ENCODE measurements around the gene GP1BA. TPM values are rescaled to one million over a fixed set of nuclear protein-coding genes. Genes with fewer than 3 reads are reported as not detected.
"Not testable (repeated sequence)": the region's sequence is repeated elsewhere in the genome, so short reads cannot be mapped to it uniquely, and the experiment has no call there.

GP1BA gene
- total RNA-seq, 1 experiment from 2014 or later = not detected

- H3K4me3 ChIP-seq = no peak overlapping the region
- CTCF ChIA-PET = interaction anchor here (0.7 kb wide), 1 partner anchor 672 kb away, joined by 7 read pairs; no protein-coding TSS in a partner anchor
- H3K27ac ChIP-seq = no peak overlapping the region
- no peaks in the 10 kb centered on the region for H4K20me1 ChIP-seq (ENCODE audit: insufficient read depth)
- no peaks in the 10 kb centered on the region for H3K79me2 ChIP-seq (ENCODE audit: low read depth)
- H3K27me3 ChIP-seq (ENCODE audit: insufficient read depth, low read depth) = no peaks in the 10 kb centered on the region
- no peaks in the 10 kb centered on the region for H3K4me1 ChIP-seq (replicated peaks; ENCODE audit: insufficient read depth)
- no peaks in the 10 kb centered on the region for H3K9me2 ChIP-seq (ENCODE audit: insufficient read depth)
- BruUV-seq (replicated peaks) = no TSS peak
- POLR2A ChIA-PET (ENCODE audit: unreplicated experiment) = interaction anchor here (0.8 kb wide), 1 partner anchor 109 kb away, joined by 3 read pairs; no protein-coding TSS in a partner anchor
- TF ChIP-seq EZH2 (IDR thresholded peaks at IDR 0.05; ENCODE audit: low read depth) = no peak
- TF ChIP-seq, protein P1, sequence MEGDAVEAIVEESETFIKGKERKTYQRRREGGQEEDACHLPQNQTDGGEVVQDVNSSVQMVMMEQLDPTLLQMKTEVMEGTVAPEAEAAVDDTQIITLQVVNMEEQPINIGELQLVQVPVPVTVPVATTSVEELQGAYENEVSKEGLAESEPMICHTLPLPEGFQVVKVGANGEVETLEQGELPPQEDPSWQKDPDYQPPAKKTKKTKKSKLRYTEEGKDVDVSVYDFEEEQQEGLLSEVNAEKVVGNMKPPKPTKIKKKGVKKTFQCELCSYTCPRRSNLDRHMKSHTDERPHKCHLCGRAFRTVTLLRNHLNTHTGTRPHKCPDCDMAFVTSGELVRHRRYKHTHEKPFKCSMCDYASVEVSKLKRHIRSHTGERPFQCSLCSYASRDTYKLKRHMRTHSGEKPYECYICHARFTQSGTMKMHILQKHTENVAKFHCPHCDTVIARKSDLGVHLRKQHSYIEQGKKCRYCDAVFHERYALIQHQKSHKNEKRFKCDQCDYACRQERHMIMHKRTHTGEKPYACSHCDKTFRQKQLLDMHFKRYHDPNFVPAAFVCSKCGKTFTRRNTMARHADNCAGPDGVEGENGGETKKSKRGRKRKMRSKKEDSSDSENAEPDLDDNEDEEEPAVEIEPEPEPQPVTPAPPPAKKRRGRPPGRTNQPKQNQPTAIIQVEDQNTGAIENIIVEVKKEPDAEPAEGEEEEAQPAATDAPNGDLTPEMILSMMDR (conservative IDR thresholded peaks at IDR 0.05) = no peak
- no peak overlapping the region for H3K4me2 ChIP-seq
- no peaks in the 10 kb centered on the region for H3K9me3 ChIP-seq (ENCODE audit: insufficient read depth, low read depth)
- intact Hi-C loops (cut with micrococcal nuclease; ENCODE audit: unreplicated experiment) = no loop called here
- DNase-seq = no peak
- no peaks in the 10 kb centered on the region for H3K36me3 ChIP-seq (ENCODE audit: low read depth)
- peaks cover 3% of the 10 kb centered on the region; the same call in 1 of the 2 replicates for H3F3A ChIP-seq (ENCODE audit: insufficient read depth, low read depth)
- no peak overlapping the region for H2AFZ ChIP-seq
Observed at GRCh38 chr17:4919511-4920047, 12.5 kb upstream of the GP1BA start.

- DNase-seq = no peak
- Histone ChIP-seq H3K4me1 (replicated peaks; ENCODE audit: insufficient read depth) (no peaks in the 10 kb centered on the region), H3K9me3 (ENCODE audit: insufficient read depth, low read depth) (no peaks in the 10 kb centered on the region), H3K4me3 (no peak overlapping the region), H3K79me2 (ENCODE audit: low read depth) (no peaks in the 10 kb centered on the region), H3K27ac (no peak overlapping the region), H3K36me3 (ENCODE audit: low read depth) (no peaks in the 10 kb centered on the region), H3K4me2 (no peak overlapping the region), H3K27me3 (ENCODE audit: insufficient read depth, low read depth) (no peaks in the 10 kb centered on the region), H4K20me1 (ENCODE audit: insufficient read depth) (no peaks in the 10 kb centered on the region), H3F3A (ENCODE audit: insufficient read depth, low read depth) (peaks cover 3% of the 10 kb centered on the region; the same call in 1 of the 2 replicates), H3K9me2 (ENCODE audit: insufficient read depth) (no peaks in the 10 kb centered on the region), H2AFZ (no peak overlapping the region)
- TF ChIP-seq EZH2 (IDR thresholded peaks at IDR 0.05; ENCODE audit: low read depth) = no peak
- TF ChIP-seq, protein P1 (conservative IDR thresholded peaks at IDR 0.05) = no peak
- intact Hi-C loops (cut with micrococcal nuclease; ENCODE audit: unreplicated experiment) = no loop called here
- POLR2A ChIA-PET (ENCODE audit: unreplicated experiment) = interaction anchor here (0.7 kb wide), 1 partner anchor 673 kb away, joined by 12 read pairs; no protein-coding TSS in a partner anchor
- CTCF ChIA-PET = no interaction called here
- no TSS peak for BruUV-seq (replicated peaks)
Observed at GRCh38 chr17:4920351-4921048, 11.6 kb upstream of the GP1BA start.

DNA sequence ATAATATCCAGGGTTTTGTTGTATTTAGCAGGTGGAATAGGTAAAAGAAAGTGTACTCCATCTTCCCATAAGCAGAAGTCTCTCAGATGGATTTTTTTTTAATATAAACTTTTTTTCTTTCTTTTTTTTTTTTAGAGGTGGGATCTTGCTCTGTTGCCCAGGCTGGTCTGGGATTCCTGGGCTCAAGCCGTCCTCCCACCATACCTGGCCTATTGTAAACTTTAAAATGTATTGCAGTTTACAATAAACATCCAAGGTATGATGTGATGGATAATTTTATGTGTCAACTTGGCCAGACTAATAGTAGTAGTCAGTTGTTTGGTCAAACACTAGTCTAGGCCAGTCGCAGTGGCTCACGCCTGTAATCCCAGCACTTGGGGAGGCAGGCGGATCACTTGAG, 10.8 kb upstream of the GP1BA start:
- intact Hi-C loops (cut with micrococcal nuclease; ENCODE audit: unreplicated experiment) = no loop called here
- H2AFZ ChIP-seq = no peak overlapping the region
- POLR2A ChIA-PET (ENCODE audit: unreplicated experiment) = interaction anchor here (0.7 kb wide), 2 partner anchors 535 to 673 kb away, joined by 3 to 12 read pairs; no protein-coding TSS in a partner anchor
- H3K9me3 ChIP-seq (ENCODE audit: insufficient read depth, low read depth) = no peaks in the 10 kb centered on the region
- peaks cover 3% of the 10 kb centered on the region; the same call in 1 of the 2 replicates for H3F3A ChIP-seq (ENCODE audit: insufficient read depth, low read depth)
- H4K20me1 ChIP-seq (ENCODE audit: insufficient read depth) = no peaks in the 10 kb centered on the region
- no peaks in the 10 kb centered on the region for H3K4me1 ChIP-seq (replicated peaks; ENCODE audit: insufficient read depth)
- BruUV-seq (replicated peaks) = no TSS peak
- CTCF ChIA-PET = interaction anchor here (0.6 kb wide), 1 partner anchor 44 kb away, joined by 4 read pairs; no protein-coding TSS in a partner anchor
- no peaks in the 10 kb centered on the region for H3K79me2 ChIP-seq (ENCODE audit: low read depth)
- no peaks in the 10 kb centered on the region for H3K9me2 ChIP-seq (ENCODE audit: insufficient read depth)
- no peak overlapping the region for H3K4me3 ChIP-seq
- DNase-seq = no peak
- TF ChIP-seq, protein P1 (conservative IDR thresholded peaks at IDR 0.05) = no peak
- TF ChIP-seq EZH2 (IDR thresholded peaks at IDR 0.05; ENCODE audit: low read depth) = no peak
- no peaks in the 10 kb centered on the region for H3K36me3 ChIP-seq (ENCODE audit: low read depth)
- no peak overlapping the region for H3K27ac ChIP-seq
- no peaks in the 10 kb centered on the region for H3K27me3 ChIP-seq (ENCODE audit: insufficient read depth, low read depth)
- H3K4me2 ChIP-seq = no peak overlapping the region

GRCh38 chr17:4926577-4927335, 5.3 kb upstream of the GP1BA start:
- H4K20me1 ChIP-seq (ENCODE audit: insufficient read depth); H3K27me3 ChIP-seq (ENCODE audit: insufficient read depth, low read depth); DNase-seq; H3K4me3 ChIP-seq; BruUV-seq (replicated peaks); H3K9me3 ChIP-seq (ENCODE audit: insufficient read depth, low read depth); H3K79me2 ChIP-seq (ENCODE audit: low read depth); H3K36me3 ChIP-seq (ENCODE audit: low read depth); intact Hi-C loops (cut with micrococcal nuclease; ENCODE audit: unreplicated experiment); H3K4me1 ChIP-seq (replicated peaks; ENCODE audit: insufficient read depth); H3F3A ChIP-seq (ENCODE audit: insufficient read depth, low read depth); CTCF ChIA-PET; H3K27ac ChIP-seq; H3K4me2 ChIP-seq; H3K9me2 ChIP-seq (ENCODE audit: insufficient read depth); H2AFZ ChIP-seq: not testable (repeated sequence)
- POLR2A ChIA-PET (ENCODE audit: unreplicated experiment) = interaction anchor here (0.5 kb wide), 1 partner anchor 24 kb away, joined by 4 read pairs; the partner anchor contains the start of gene ENO3
